ENCODE data around the gene ACSL6.

The ACSL6 gene, protein sequence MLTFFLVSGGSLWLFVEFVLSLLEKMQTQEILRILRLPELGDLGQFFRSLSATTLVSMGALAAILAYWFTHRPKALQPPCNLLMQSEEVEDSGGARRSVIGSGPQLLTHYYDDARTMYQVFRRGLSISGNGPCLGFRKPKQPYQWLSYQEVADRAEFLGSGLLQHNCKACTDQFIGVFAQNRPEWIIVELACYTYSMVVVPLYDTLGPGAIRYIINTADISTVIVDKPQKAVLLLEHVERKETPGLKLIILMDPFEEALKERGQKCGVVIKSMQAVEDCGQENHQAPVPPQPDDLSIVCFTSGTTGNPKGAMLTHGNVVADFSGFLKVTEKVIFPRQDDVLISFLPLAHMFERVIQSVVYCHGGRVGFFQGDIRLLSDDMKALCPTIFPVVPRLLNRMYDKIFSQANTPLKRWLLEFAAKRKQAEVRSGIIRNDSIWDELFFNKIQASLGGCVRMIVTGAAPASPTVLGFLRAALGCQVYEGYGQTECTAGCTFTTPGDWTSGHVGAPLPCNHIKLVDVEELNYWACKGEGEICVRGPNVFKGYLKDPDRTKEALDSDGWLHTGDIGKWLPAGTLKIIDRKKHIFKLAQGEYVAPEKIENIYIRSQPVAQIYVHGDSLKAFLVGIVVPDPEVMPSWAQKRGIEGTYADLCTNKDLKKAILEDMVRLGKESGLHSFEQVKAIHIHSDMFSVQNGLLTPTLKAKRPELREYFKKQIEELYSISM

GRCh38 chr5:132011622-132012343, at the start of gene ACSL6:
Gene ACSL6 (minus strand): TSS chr5:132011658. CDS start chr5:132011553, 105 bp downstream.
- DNase-seq: peak; percentile 58

- DNase-seq: no peak
These were observed 49.2 kb upstream of the ACSL6 start, which contains the start of gene IL3 for GRCh38 chr5:132060501-132061161. Gene IL3 (plus strand): TSS chr5:132060655. CDS start chr5:132060707, 52 bp downstream.

- DNase-seq: no peak
These were observed 48.4 kb upstream of the ACSL6 start for GRCh38 chr5:132059696-132060500.

DNA sequence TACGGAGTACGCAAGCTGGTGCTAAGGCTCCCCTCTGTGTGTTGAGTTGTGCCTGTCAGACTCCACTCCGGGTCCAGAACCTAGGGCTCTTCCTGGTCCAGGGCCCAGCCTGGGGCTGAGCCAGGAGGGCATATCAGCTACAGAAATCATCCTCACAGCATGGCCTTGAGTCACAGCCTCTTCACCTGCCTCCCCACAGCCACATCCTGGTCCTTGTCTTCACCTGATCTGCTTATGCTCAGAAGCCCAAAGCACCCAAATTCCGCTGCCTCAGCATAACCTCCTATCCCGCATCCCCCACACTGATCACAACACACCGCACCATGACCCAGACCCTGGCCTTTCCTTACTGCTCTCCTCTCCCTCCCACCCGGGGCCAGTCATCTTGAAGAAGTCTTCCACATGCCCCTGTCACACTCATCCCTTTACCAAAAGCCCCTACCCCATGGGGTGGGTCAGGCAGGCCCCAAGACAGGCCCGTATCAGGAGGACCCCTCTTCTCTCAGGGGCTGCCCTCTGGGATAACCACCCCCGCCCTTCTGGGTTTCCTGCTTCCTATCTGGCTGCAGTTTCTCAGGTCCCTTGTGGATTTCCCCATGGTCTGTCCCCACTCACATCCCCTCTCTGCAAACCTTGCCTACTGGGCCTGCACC, 47.7 kb upstream of the ACSL6 start:
- DNase-seq: no peak

DNA sequence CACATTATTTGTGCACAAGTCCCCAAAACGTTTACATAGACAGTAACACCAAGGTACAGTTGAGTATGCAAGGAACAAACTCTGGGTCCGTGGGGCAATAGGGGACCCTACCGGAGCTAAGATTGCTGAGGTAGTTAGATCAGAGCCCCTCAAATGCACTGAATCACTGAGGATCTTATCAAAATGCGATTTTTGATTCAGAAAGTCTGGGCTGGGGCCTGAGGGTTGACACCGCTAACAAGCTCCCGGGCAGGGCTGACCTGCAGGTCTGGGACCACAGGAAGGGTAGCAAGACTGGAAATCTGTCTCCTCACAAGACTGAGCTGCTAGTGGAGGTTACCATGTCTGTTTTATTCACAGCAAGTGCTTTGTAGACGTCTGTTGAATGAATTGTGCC, 47.2 kb upstream of the ACSL6 start:
- no peak for DNase-seq

- DNase-seq: no peak
These were observed 46.2 kb upstream of the ACSL6 start for GRCh38 chr5:132057498-132058255.

GRCh38 chr5:132056610-132057497, 45.4 kb upstream of the ACSL6 start:
- DNase-seq: no peak

- no peak for DNase-seq
These were observed 44.6 kb upstream of the ACSL6 start for GRCh38 chr5:132055808-132056609.

- no peak for DNase-seq
These were observed 44.0 kb upstream of the ACSL6 start for GRCh38 chr5:132055441-132055807.

GRCh38 chr5:132054697-132055440, 43.4 kb upstream of the ACSL6 start:
- no peak for DNase-seq

GRCh38 chr5:132054031-132054696, 42.7 kb upstream of the ACSL6 start:
- DNase-seq: no peak

GRCh38 chr5:132053483-132053882, 42.0 kb upstream of the ACSL6 start:
- no peak for DNase-seq

DNA sequence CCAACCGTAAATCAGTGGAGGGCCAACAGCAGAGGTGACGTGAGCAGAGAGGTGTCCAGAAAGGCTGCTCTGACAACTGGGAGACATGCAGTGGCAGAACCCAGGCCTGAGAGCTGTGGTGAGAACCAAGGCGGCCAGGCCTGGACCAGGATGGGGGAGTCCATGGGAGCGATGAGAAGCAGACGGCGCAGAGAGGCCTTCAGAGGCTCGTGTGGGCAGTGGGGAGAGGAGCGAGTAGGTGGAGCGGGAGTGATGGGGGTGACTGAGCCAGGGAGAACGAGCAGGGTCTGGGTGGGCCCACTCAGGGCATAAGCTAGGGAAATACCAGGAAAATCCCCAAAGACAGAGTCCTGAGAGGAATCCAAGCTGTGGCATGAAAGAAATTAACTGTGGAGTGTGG, 41.1 kb upstream of the ACSL6 start:
- no peak for DNase-seq

DNA sequence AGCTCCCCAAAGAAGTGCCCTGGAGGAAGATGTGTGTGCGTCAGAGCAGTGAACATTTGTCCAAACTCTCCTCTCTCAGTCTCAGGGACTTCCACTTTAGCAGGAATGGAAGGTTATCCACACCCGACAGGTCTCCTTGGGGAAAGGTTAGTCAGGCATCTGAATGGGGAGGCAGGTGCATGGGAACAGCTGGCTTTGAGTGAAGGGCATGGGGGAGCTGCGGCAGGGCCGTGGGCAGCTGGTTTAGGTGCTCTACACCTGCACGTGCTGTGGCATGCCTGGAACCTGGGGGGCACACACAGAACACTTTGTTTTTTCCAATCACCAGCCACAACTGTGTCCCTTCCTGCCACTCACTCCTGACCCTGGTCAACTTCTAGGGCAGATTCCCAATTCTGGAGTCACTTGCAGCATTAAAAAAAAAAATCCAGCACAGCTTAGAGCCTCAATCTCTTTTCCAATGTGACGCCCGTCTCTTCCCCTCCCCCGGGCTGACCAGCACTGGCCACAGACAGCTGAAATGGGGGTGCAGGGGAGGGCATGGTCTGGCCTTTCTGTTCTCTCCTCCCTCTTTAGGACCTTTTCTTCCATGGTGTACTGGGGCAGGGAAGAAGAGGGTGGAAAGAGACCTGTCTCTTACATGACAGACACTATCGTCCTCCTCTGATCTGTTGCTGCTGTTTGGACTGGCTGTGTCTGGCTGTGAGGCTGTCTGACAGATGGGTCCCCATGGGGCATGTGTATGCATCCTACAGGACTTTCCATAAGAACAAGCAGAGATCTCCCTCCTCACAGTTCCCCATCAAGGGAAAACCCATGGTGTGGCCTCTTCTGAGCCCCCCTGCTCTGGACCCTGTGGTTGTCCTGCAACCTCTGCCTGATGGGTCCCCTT, 39.4 kb upstream of the ACSL6 start:
- no peak for DNase-seq

DNA sequence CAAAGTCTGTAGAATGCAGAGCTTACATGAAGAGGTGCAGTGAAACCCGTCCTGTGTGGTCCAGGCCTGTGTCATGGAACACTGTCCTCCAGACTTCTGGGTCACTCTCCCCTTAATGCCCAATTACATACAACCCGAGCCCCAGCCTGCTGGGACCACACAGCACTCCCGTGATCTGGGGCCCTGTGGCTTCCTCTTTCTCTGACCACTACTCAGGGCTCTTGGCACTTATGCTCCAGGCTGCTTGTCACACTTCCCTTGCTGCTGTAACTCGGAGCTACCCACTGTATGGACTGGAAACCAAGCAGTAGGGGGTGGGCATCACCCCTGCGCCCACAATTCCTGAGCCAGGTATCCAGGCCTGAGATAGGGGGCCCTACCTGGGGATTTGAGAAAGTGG, 38.7 kb upstream of the ACSL6 start:
- peak; percentile 34 for DNase-seq

DNA sequence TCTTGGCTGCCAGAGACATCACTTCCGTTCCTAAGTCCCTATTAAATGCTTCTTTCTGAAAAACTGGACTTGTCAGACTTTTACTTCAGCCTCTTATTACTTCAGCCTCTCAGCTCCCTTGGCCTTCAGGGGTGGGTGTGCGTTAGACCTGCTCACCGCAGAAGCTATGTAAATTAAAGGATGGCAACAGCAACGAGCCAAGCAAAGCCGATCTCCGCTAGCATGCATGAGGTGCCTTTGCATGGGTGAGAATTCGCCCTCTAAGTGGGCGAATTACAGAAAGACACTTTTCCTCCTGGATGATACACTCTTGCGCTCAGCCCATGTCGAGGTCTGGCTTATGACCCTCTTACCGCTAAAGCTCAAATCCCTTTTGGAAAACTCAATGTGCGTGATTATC, 38.1 kb upstream of the ACSL6 start:
- no peak for DNase-seq
